GM12878 (cell line): ENCODE measurements around the gene SFXN2. TPM values are rescaled to one million over a fixed set of nuclear protein-coding genes. Genes with fewer than 3 reads are reported as not detected.

Experiments used
- ATAC-seq: fragments of 200-7000 bp; cut with Tn5 transposase; 3 replicates; pipeline ENCODE4 v1.9.1; 2020; ENCODE audit warnings: mild to moderate bottlenecking, moderate library complexity
- BruUV-seq: library from RNA; stranded (reverse); fragments of 400-500 nt; replicated peaks from 2 replicates; lab custom pipeline; 2021; lab: Mats Ljungman, UMichigan
- CTCF ChIA-PET: fragments of 300-600 bp; sonication (Branson Sonifier 250); formaldehyde crosslinking; extraction: SDS; loops from one replicate; lab custom pipeline; 2021; ENCODE audit warnings: inconsistent platforms; lab: Yijun Ruan, JAX
- POLR2A ChIA-PET: fragments of 350-600 bp; formaldehyde crosslinking; extraction: SDS; loops from one replicate; lab custom pipeline; 2021; ENCODE audit warnings: inconsistent platforms; lab: Charles Lee
- RAD21 ChIA-PET: fragments of 300-600 bp; sonication (Branson Sonifier 250); formaldehyde crosslinking; loops from one replicate; lab custom pipeline; 2023; ENCODE audit warnings: antibody characterized with exemption; ENCODE audit not compliant: unreplicated experiment; lab: Charles Lee
- SMC1A ChIA-PET: fragments of 300-600 bp; sonication (Branson Sonifier 250); formaldehyde crosslinking; loops from one replicate; lab custom pipeline; 2023; ENCODE audit not compliant: unreplicated experiment, uncharacterized antibody; lab: Charles Lee
- DNase-seq: peaks from one replicate; pipeline ENCODE4 v3.0.0-alpha.2; 2011; ENCODE audit warnings: low read depth, low spot score
- FAIRE-seq: peaks from 3 replicates; lab custom pipeline; 2011; peaks lifted over from hg19 to GRCh38; lab: Jason Lieb, UNC
- H2AFZ ChIP-seq: 2 replicates; pipeline ENCODE4 v1.6.0; 2011; ENCODE audit warnings: low read depth, low read length, control low read depth; ENCODE audit not compliant: control insufficient read depth
- H3K27ac ChIP-seq: 2 replicates; pipeline ENCODE4 v1.5.1; 2011; ENCODE audit warnings: control low read depth; ENCODE audit not compliant: control insufficient read depth, insufficient read depth
- H3K27me3 ChIP-seq, 2 experiments: replicated peaks in 1 of 2; 2 replicates each; pipeline versions ENCODE4 v1.6.0 to v1.6.1; 2011; ENCODE audit warnings: low read length in 1 of 2; ENCODE audit not compliant: control insufficient read depth in 2 of 2, insufficient read depth in 2 of 2
- H3K36me3 ChIP-seq, 2 experiments: 2 replicates each; pipeline ENCODE4 v1.5.1; 2011; ENCODE audit warnings: low read length in 1 of 2; ENCODE audit not compliant: control insufficient read depth in 2 of 2, insufficient read depth in 2 of 2
- H3K4me1 ChIP-seq: 2 replicates; pipeline ENCODE4 v1.6.1; 2011; ENCODE audit warnings: mild to moderate bottlenecking, low read length, moderate library complexity, mixed read lengths; ENCODE audit not compliant: control insufficient read depth, insufficient read depth
- H3K4me2 ChIP-seq: 2 replicates; pipeline ENCODE4 v1.6.0; 2011; ENCODE audit warnings: control low read depth; ENCODE audit not compliant: control insufficient read depth, insufficient read depth
- H3K4me3 ChIP-seq: fragments of 200-600 bp; sonication (generic); 2 replicates; pipeline ENCODE4 v1.5.1; 2016
- H3K79me2 ChIP-seq: 2 replicates; pipeline ENCODE4 v1.6.0; 2011; ENCODE audit warnings: low read length; ENCODE audit not compliant: control insufficient read depth, insufficient read depth
- H3K9ac ChIP-seq: 2 replicates; pipeline ENCODE4 v1.8.0; 2011; ENCODE audit warnings: low read length, control low read depth, mixed read lengths; ENCODE audit not compliant: control insufficient read depth, insufficient read depth
- H3K9me3 ChIP-seq: replicated peaks from 3 replicates; pipeline ENCODE4 v1.5.1; 2011; ENCODE audit warnings: mild to moderate bottlenecking, low read length; ENCODE audit not compliant: control insufficient read depth, insufficient read depth
- H4K20me1 ChIP-seq: 2 replicates; pipeline ENCODE4 v1.6.0; 2011; ENCODE audit not compliant: control insufficient read depth, insufficient read depth
- ASH2L ChIP-seq: fragments of 300-600, 200-600 bp; sonication (generic); IDR thresholded peaks from 2 replicates; pipeline ENCODE4 v1.6.1; 2017; ENCODE audit warnings: low read depth, mild to moderate bottlenecking, borderline replicate concordance
- ATF3 ChIP-seq: IDR thresholded peaks from 2 replicates; pipeline ENCODE4 v1.6.1; 2011; ENCODE audit warnings: low read depth, mild to moderate bottlenecking, low read length, moderate library complexity, borderline replicate concordance; ENCODE audit errors: extremely low read depth
- HDAC2 ChIP-seq: fragments of 200-600 bp; sonication (generic); IDR thresholded peaks from 2 replicates; pipeline ENCODE4 v1.6.1; 2017
- HSF1 ChIP-seq: fragments of 150-350 bp; IDR thresholded peaks from 2 replicates; pipeline ENCODE4 v1.6.1; 2014; ENCODE audit warnings: mild to moderate bottlenecking, low read depth, low read length
- JUNB ChIP-seq: IDR thresholded peaks from 2 replicates; pipeline ENCODE4 v1.6.1; 2016; ENCODE audit warnings: antibody characterized with exemption, mild to moderate bottlenecking
- MXI1 ChIP-seq: fragments of 150-350 bp; IDR thresholded peaks from 2 replicates; pipeline ENCODE4 v1.6.1; 2011; ENCODE audit warnings: low read depth, mild to moderate bottlenecking, inconsistent platforms, low read length, improper control_type of control experiment
- NRF1 ChIP-seq: conservative IDR thresholded peaks from 2 replicates; pipeline ENCODE4 v1.6.1; 2011; ENCODE audit warnings: mild to moderate bottlenecking, low read depth, low read length, improper control_type of control experiment
- POU2F2 ChIP-seq: IDR thresholded peaks from 3 replicates; pipeline ENCODE4 v1.6.1; 2011; ENCODE audit warnings: low read depth, mild to moderate bottlenecking, low read length, borderline replicate concordance
- SMC3 ChIP-seq: IDR thresholded peaks from 2 replicates; pipeline ENCODE4 v1.6.1; 2011; ENCODE audit warnings: low read length, improper control_type of control experiment, borderline replicate concordance
- TCF12 ChIP-seq: IDR thresholded peaks from 2 replicates; pipeline ENCODE4 v1.6.1; 2011; ENCODE audit warnings: low read depth, mild to moderate bottlenecking, low read length
- WGBS: methylation state at CpG from one replicate; pipeline ENCODE4 v1.1.6; 2016; ENCODE audit warnings: low lambda C conversion rate; ENCODE audit not compliant: insufficient replicate concordance, insufficient coverage; ENCODE audit errors: missing lambda C conversion rate; 5-methylcytosine and 5-hydroxymethylcytosine counted together
- in situ Hi-C: fragments of 300-500 bp; cut with MboI; formaldehyde crosslinking; loops from 9 replicates; pipeline ENCODE4 v1.14.3; 2018; ENCODE audit warnings: mixed read lengths
- intact Hi-C: fragments of 100-400 bp; cut with micrococcal nuclease; formaldehyde crosslinking; loops from one replicate; pipeline ENCODE4 v1.14.2; 2022; ENCODE audit not compliant: unreplicated experiment
- polyA plus RNA-seq, 11 experiments: library from polyadenylated mRNA; depleted of rRNA in 4 of 11; unstranded in 6 of 11; stranded (reverse) in 5 of 11; fragments of >200 nt; fragmentation: Nextera tagmentation in 4 of 11; fragmentation: Illumina TruSeq in 1 of 11; extraction: Ambion mirVana in 4 of 11; extraction: Trizol in 1 of 11; gene quantifications; 1 replicate in 1 of 11; 2 replicates in 10 of 11; pipeline versions ENCODE4 v1.2.1 to v1.2.3, GENCODE V29; 2011 to 2016; ENCODE audit warnings: inconsistent platforms in 2 of 11, missing spikeins in 2 of 11, low read depth in 1 of 11
- total RNA-seq, 4 experiments: library from RNA; depleted of rRNA in 3 of 4; stranded (reverse); fragments of >200 nt in 3 of 4; fragmentation: Illumina TruSeq in 1 of 4; extraction: Trizol in 1 of 4; gene quantifications; 2 replicates each; pipeline versions ENCODE4 v1.2.1 to v1.2.3, GENCODE V29; 2013 to 2021
- TF ChIP-seq, protein P1 (sequence below): IDR thresholded peaks from 2 replicates; pipeline ENCODE4 v1.6.1; 2012; ENCODE audit warnings: improper control_type of control experiment, low read depth, low read length; ENCODE audit not compliant: insufficient replicate concordance
- TF ChIP-seq, protein P2 (sequence below): fragments of 150-350 bp; IDR thresholded peaks from 2 replicates; pipeline ENCODE4 v1.6.1; 2016; ENCODE audit warnings: low read depth, low read length

SFXN2 gene
- total and polyA plus RNA-seq, 10 of the 15 experiments (the other 5 are each of a cell fraction or from before 2014, with no cell fraction given): 8.8 to 22.5 (median 18.5) TPM

GRCh38 chr10:102782673-102783551, 68.5 kb downstream of the SFXN2 start:
- Histone ChIP-seq H3K4me2 (no peak overlapping the region), H3K27ac (no peak overlapping the region), H3K9me3 (no peaks in the 10 kb centered on the region), H3K79me2 (no peaks in the 10 kb centered on the region; the same call in none of the 2 replicates), H3K4me1 (no peaks in the 10 kb centered on the region), H4K20me1 (no peaks in the 10 kb centered on the region), H3K36me3 (peaks cover 0 to 4% of the 10 kb centered on the region in 2 experiments; a peak in 1 of 4 replicates), H2AFZ (no peak overlapping the region), H3K9ac (no peak overlapping the region; the same call in 1 of the 2 replicates), H3K4me3 (no peak overlapping the region), H3K27me3 (no peaks in the 10 kb centered on the region)
- ChIA-PET CTCF (no interaction called here), SMC1A (interaction anchor here (0.7 kb wide), 1 partner anchor 284 kb away, joined by 3 read pairs; no protein-coding TSS in a partner anchor), POLR2A (interaction anchor here (0.6 kb wide), 1 partner anchor 23 kb away, joined by 3 read pairs; no protein-coding TSS in a partner anchor), RAD21 (no interaction called here)
- 92% methylated on average over 18 of the region's 18 CpGs for WGBS
- no TSS peak for BruUV-seq
- no peak for ATAC-seq
- in situ Hi-C loops: no loop called here
- intact Hi-C loops: no loop called here
- FAIRE-seq: no peak
- no peak for DNase-seq
- TF ChIP-seq, protein P1, sequence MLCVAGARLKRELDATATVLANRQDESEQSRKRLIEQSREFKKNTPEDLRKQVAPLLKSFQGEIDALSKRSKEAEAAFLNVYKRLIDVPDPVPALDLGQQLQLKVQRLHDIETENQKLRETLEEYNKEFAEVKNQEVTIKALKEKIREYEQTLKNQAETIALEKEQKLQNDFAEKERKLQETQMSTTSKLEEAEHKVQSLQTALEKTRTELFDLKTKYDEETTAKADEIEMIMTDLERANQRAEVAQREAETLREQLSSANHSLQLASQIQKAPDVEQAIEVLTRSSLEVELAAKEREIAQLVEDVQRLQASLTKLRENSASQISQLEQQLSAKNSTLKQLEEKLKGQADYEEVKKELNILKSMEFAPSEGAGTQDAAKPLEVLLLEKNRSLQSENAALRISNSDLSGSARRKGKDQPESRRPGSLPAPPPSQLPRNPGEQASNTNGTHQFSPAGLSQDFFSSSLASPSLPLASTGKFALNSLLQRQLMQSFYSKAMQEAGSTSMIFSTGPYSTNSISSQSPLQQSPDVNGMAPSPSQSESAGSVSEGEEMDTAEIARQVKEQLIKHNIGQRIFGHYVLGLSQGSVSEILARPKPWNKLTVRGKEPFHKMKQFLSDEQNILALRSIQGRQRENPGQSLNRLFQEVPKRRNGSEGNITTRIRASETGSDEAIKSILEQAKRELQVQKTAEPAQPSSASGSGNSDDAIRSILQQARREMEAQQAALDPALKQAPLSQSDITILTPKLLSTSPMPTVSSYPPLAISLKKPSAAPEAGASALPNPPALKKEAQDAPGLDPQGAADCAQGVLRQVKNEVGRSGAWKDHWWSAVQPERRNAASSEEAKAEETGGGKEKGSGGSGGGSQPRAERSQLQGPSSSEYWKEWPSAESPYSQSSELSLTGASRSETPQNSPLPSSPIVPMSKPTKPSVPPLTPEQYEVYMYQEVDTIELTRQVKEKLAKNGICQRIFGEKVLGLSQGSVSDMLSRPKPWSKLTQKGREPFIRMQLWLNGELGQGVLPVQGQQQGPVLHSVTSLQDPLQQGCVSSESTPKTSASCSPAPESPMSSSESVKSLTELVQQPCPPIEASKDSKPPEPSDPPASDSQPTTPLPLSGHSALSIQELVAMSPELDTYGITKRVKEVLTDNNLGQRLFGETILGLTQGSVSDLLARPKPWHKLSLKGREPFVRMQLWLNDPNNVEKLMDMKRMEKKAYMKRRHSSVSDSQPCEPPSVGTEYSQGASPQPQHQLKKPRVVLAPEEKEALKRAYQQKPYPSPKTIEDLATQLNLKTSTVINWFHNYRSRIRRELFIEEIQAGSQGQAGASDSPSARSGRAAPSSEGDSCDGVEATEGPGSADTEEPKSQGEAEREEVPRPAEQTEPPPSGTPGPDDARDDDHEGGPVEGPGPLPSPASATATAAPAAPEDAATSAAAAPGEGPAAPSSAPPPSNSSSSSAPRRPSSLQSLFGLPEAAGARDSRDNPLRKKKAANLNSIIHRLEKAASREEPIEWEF: no peak
- TF ChIP-seq HSF1 (no peak), TCF12 (no peak), MXI1 (no peak), POU2F2 (no peak), ASH2L (no peak), ATF3 (no peak), SMC3 (no peak), NRF1 (no peak), HDAC2 (no peak), JUNB (no peak)
- TF ChIP-seq, protein P2, sequence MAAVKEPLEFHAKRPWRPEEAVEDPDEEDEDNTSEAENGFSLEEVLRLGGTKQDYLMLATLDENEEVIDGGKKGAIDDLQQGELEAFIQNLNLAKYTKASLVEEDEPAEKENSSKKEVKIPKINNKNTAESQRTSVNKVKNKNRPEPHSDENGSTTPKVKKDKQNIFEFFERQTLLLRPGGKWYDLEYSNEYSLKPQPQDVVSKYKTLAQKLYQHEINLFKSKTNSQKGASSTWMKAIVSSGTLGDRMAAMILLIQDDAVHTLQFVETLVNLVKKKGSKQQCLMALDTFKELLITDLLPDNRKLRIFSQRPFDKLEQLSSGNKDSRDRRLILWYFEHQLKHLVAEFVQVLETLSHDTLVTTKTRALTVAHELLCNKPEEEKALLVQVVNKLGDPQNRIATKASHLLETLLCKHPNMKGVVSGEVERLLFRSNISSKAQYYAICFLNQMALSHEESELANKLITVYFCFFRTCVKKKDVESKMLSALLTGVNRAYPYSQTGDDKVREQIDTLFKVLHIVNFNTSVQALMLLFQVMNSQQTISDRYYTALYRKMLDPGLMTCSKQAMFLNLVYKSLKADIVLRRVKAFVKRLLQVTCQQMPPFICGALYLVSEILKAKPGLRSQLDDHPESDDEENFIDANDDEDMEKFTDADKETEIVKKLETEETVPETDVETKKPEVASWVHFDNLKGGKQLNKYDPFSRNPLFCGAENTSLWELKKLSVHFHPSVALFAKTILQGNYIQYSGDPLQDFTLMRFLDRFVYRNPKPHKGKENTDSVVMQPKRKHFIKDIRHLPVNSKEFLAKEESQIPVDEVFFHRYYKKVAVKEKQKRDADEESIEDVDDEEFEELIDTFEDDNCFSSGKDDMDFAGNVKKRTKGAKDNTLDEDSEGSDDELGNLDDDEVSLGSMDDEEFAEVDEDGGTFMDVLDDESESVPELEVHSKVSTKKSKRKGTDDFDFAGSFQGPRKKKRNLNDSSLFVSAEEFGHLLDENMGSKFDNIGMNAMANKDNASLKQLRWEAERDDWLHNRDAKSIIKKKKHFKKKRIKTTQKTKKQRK: no peak
